Glutamatergic neuron (in vitro differentiated cells): Measurements from ENCODE around the gene CHMP1A. TPM values are rescaled to one million over a fixed set of nuclear protein-coding genes. Genes with fewer than 3 reads are reported as not detected.

Source experiments
- DNase-seq: peaks from one replicate; pipeline ENCODE4 v3.0.0; 2022
- H3K27ac Mint-ChIP-seq: one replicate; pipeline ENCODE4 v1.8.0; 2020; ENCODE audit warnings: mild to moderate bottlenecking, mixed read lengths, inconsistent platforms; ENCODE audit not compliant: unreplicated experiment
- H3K27me3 Mint-ChIP-seq: one replicate; pipeline ENCODE4 v1.8.0; 2020; ENCODE audit warnings: mild to moderate bottlenecking, moderate library complexity, mixed read lengths, inconsistent platforms; ENCODE audit not compliant: unreplicated experiment
- H3K36me3 Mint-ChIP-seq: one replicate; pipeline ENCODE4 v1.8.0; 2020; ENCODE audit warnings: mild to moderate bottlenecking, mixed read lengths, inconsistent platforms; ENCODE audit not compliant: unreplicated experiment
- H3K4me1 Mint-ChIP-seq: one replicate; pipeline ENCODE4 v1.8.0; 2020; ENCODE audit warnings: mild to moderate bottlenecking, low read depth, mixed read lengths, inconsistent platforms; ENCODE audit not compliant: unreplicated experiment
- H3K4me3 Mint-ChIP-seq: one replicate; pipeline ENCODE4 v1.8.0; 2020; ENCODE audit warnings: mild to moderate bottlenecking, mixed read lengths, inconsistent platforms; ENCODE audit not compliant: unreplicated experiment
- H3K9me3 Mint-ChIP-seq: one replicate; pipeline ENCODE4 v1.8.0; 2020; ENCODE audit warnings: mild to moderate bottlenecking, moderate library complexity, mixed read lengths, inconsistent platforms; ENCODE audit not compliant: unreplicated experiment
- CTCF ChIP-seq: fragments of 200-600 bp; sonication (generic); IDR thresholded peaks from one replicate; pipeline ENCODE4 v1.5.0; 2021; ENCODE audit not compliant: partially characterized antibody, unreplicated experiment
- total RNA-seq: library from RNA; stranded (reverse); fragmentation: NEBNext Ultra II Directional; extraction: Animal tissue kit (Norgen Biotek cat#: 25700); gene quantifications from one replicate; pipeline ENCODE4 v1.2.1, GENCODE V29; 2021; ENCODE audit not compliant: unreplicated experiment

CHMP1A gene
- total RNA-seq, 1 donor from 2014 or later: 96.3 TPM

DNA sequence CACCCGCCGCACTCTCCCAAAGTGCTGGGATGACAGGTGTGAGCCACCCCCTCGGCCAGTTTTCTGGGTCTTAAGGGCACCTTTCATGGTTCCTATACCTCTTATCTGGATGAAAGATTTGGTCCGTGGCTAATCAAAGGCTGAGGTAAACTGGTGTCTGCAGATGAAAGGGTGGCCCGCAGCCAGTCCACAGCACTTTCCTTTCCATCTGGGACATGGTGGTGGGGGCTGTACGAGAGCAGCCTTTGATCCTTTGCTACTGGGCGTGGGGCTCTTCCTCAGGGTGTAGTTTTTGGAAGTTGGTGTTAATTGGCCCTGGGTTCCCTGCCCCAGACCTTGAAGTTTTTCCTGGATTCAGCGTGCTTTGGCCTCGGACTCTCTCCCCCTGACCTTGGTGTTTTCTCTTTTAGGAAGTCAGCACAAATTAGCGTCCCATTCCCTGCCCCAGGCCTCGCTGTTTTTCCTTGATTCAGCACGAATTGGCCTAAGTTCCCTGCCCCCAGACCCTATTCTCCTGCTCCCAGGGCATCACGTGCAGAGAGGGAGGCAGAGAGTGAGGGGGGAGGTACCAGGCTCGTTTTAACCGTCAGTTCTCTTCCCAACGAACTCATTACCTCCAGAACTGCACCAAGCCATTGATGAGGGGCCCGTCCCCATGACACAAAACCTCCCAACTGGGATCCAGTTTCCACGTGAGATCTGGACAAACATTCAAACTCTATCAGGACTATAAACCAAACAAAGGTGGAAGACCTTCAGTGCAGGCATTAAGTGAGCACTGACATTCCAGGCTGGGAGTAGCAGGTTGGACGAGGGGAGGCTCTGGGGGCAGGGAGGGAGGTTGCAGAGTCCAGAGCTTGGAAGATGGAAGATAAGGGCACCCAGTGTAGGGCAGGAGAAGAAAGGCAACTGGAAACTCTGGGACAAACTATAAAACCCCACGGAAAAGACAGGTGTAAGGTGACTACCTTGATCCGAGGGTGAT, 32.4 kb downstream of the CHMP1A start:
- DNase-seq: no peak
- H3K27ac Mint-ChIP-seq: peak overlapping the region; percentile 15
- H3K36me3 Mint-ChIP-seq: no peaks in the 10 kb centered on the region
- H3K9me3 Mint-ChIP-seq: peaks cover 4% of the 10 kb centered on the region
- H3K4me1 Mint-ChIP-seq: peaks cover 12% of the 10 kb centered on the region
- no peak overlapping the region for H3K4me3 Mint-ChIP-seq
- H3K27me3 Mint-ChIP-seq: peaks cover 6% of the 10 kb centered on the region
- no peak for TF ChIP-seq CTCF

DNA sequence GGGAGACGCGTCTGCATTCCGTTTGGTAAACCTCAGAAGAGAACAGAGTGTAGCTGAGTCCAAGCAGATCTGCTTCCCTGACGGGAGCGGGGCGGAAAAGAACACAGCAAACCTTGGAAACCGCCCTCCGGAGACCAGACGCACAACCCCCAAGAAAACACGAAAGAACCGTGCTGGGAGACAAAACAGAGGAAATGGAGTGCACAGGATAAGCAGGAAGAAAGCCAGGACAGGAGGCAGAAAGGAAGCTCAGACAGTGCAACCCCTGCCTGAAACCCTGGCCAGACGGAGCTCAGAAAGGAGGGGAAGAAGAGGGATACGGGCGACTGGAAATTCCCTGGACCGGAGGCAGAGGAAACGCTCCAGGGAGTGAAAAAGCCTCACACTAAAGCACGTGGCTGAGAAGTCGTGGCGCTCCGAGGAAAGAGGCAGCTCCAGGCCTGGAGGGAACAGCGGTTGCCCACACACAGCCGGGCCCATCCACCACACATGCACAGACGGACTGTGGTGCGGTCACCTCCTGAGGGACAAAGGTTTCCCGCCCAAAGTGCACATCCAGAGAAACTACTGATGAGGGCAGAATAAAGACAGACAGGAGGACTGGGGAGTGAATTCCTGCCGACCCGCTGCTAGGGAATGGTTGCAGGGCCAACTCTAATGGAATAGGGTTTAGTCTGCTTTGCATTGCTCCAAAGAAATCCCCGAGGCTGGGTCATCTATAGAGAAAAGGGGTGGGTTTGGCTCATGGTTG, 33.8 kb downstream of the CHMP1A start:
- TF ChIP-seq CTCF: no peak
- Mint-ChIP-seq H3K4me3 (peak overlapping the region; percentile 44), H3K4me1 (peaks cover 12% of the 10 kb centered on the region), H3K36me3 (no peaks in the 10 kb centered on the region), H3K27me3 (peaks cover 6% of the 10 kb centered on the region), H3K9me3 (peaks cover 4% of the 10 kb centered on the region), H3K27ac (peak overlapping the region; percentile 94)
- DNase-seq: no peak

GRCh38 chr16:89621698-89622409, 35.7 kb downstream of the CHMP1A start:
- no peak for TF ChIP-seq CTCF
- Mint-ChIP-seq H3K9me3 (peaks cover 4% of the 10 kb centered on the region), H3K27me3 (peaks cover 6% of the 10 kb centered on the region), H3K4me3 (no peak overlapping the region), H3K36me3 (no peaks in the 10 kb centered on the region), H3K4me1 (peaks cover 12% of the 10 kb centered on the region), H3K27ac (no peak overlapping the region)
- DNase-seq: no peak

GRCh38 chr16:89621136-89621697, 36.3 kb downstream of the CHMP1A start:
- Mint-ChIP-seq H3K9me3 (peaks cover 4% of the 10 kb centered on the region), H3K4me3 (no peak overlapping the region), H3K27ac (no peak overlapping the region), H3K27me3 (peaks cover 6% of the 10 kb centered on the region), H3K36me3 (no peaks in the 10 kb centered on the region), H3K4me1 (peaks cover 14% of the 10 kb centered on the region)
- no peak for TF ChIP-seq CTCF
- DNase-seq: no peak
